Fibroblast of the aortic adventitia (primary cell): ENCODE measurements around the gene MSN. TPM values are rescaled to one million over a fixed set of nuclear protein-coding genes. Genes with fewer than 3 reads are reported as not detected.
A peak's percentile ranks its signal among the peaks of the same experiment; 100 is the strongest.

Experiments
- DNase-seq: peaks from one replicate; pipeline ENCODE4 v3.0.0-alpha.2; 2010; ENCODE audit warnings: low read depth
- H3K4me3 ChIP-seq: 2 replicates; pipeline ENCODE4 v1.5.1; 2011; ENCODE audit warnings: low read depth, mild to moderate bottlenecking, control low read depth, low read length, moderate library complexity
- CTCF ChIP-seq: IDR thresholded peaks from 2 replicates; pipeline ENCODE4 v1.5.1; 2011; ENCODE audit warnings: mild to moderate bottlenecking, low read length, control low read depth, inconsistent platforms; ENCODE audit not compliant: insufficient read depth
- total RNA-seq: library from RNA; depleted of rRNA; stranded (reverse); fragments of >200 nt; gene quantifications from 2 replicates; pipeline ENCODE4 v1.2.3, GENCODE V29; 2012; ENCODE audit warnings: low replicate concordance

MSN gene
- total RNA-seq, 1 donor: 335 TPM

DNA sequence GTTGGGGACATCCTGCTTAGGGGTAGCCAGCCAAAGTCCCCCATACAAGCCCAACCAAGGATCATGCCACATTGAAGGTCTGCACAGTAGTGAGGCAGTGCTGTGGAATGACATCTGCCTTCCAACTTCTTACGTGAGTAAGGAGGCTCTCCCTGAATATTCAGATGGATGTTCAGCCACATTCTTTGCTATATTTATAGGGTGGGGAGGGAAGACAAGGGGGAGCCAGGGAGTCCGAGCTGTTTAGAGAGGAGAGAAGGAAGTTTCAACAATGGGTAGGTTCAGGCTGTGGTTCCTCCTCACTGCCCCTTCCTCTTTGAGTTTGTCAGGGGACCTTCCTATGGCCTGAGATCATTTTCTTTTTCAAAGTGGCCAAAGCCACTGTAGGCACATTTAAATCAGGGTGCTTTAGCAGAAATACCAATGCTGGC, 29.8 kb downstream of the MSN start:
- peak; percentile 66 for DNase-seq

GRCh38 chrX:65697915-65698796, 30.7 kb downstream of the MSN start:
- no peak for DNase-seq
- no peak overlapping the region for H3K4me3 ChIP-seq
- no peak for TF ChIP-seq CTCF

More for the DNA sequence above, 29.8 kb downstream of the MSN start:
- TF ChIP-seq CTCF: no peak
- H3K4me3 ChIP-seq: no peak overlapping the region

DNA sequence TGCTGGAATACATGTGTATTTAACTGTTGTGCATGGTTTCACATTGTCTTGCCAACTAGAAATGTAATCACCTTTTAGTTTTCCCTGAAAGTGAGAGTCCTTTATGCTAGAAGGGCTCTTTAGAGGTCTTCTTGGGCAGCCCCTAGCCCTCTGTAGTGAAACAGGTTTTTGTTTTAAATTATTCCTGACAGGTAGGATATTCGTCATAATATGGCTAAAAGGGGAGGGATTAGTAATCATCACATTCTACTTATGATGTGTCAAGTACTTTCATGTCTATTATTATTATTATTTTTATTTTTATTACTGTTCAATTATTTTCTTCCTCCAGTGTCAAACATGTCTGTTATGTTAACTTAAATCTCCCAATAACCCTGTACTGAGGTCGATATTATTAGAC, 35.5 kb downstream of the MSN start:
- H3K4me3 ChIP-seq: no peak overlapping the region
- no peak for TF ChIP-seq CTCF
- no peak for DNase-seq

- DNase-seq: no peak
- H3K4me3 ChIP-seq: no peak overlapping the region
- no peak for TF ChIP-seq CTCF
Measured at GRCh38 chrX:65705439-65705838, 38.0 kb downstream of the MSN start.

DNA sequence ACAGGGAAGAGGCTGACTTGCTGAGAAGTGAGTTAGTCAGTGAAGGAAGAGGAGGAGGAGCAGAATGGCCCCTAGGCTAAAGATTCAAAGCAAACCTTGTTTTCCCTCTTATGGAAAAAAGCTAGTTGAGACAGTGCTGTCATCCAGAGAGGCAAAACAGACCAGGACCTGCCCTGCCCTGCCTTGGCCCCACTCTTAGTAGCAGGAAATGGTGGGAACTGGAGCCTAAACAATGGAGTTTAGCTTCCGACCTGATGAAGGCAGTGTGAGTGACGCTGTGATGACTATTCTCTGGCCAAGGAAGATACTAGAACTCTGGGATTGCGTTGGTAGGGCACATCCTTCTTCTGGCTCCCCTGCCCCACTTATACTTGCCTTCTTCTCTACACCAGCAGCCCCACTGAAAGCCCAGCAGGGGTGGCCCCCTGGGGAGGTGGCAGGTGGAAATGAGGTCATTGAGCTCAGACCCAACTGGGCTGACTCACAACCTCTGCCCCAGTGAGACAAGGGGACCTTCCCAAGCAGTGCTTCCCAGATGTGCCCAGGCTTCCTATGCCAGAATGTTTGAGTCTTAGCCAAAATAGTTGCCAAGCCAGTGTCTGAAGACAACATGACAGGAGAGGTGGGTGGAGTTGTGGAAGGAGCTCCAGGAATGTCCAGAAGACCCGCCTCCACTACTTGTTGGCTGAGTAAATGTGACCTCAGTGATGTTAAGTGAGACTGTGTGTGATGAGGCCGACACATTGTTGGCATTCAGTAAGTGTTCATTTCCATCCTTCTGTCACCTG, 38.8 kb downstream of the MSN start:
- no peak for TF ChIP-seq CTCF
- H3K4me3 ChIP-seq: no peak overlapping the region
- DNase-seq: peak; percentile 72

- no peak for TF ChIP-seq CTCF
- no peak for DNase-seq
- no peak overlapping the region for H3K4me3 ChIP-seq
Measured at GRCh38 chrX:65707151-65707550, 39.7 kb downstream of the MSN start.
